Activated T-cell treated with anti-CD3 and anti-CD28 coated beads for 1 hour (primary cell): ENCODE results near the gene SLC24A3.

Experiments
- DNase-seq: peaks from one replicate; pipeline ENCODE4 v3.0.0-alpha.2; 2020; ENCODE audit warnings: low read depth

The SLC24A3 gene

DNA sequence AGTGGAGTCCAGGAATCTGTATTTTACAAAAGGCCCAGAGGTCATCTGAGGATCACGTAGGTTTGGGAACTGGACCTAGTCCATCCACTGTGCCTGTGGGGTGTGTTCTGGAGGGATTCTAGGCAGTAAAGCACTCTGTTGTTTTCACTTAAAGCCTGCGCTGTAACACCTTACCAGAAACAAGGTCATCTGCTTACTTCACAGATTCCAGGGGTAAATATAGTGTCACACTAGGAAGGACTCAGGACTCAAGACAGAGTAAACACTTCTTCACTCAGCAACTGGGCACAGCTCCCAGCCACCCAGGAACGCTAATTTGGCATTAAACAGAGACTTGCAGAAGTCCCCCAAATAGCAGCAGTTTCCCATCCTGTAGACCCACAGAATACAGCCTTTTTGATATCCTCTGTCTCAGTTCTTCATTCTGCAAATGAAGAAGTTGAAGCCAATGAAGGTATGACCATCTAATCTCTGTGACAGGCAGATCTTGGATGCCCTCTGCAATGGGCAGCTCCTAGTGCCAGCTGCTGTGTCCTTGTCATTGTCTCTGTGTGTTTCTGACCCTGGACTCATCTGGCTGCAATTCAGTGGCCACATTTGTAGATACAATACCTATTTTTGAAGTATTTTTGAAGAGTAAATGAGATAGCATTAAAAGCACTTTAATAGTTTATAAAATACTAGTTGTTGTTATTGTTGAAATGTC lies 129.1 kb downstream of the SLC24A3 start:
- no peak for DNase-seq

- DNase-seq, result no peak
These were observed 131.9 kb downstream of the SLC24A3 start for GRCh38 chr20:19344341-19344740.

- DNase-seq, result no peak
These were observed 135.6 kb downstream of the SLC24A3 start for GRCh38 chr20:19347943-19348456.

- DNase-seq, result no peak
These were observed 136.1 kb downstream of the SLC24A3 start for GRCh38 chr20:19348582-19348981.

DNA sequence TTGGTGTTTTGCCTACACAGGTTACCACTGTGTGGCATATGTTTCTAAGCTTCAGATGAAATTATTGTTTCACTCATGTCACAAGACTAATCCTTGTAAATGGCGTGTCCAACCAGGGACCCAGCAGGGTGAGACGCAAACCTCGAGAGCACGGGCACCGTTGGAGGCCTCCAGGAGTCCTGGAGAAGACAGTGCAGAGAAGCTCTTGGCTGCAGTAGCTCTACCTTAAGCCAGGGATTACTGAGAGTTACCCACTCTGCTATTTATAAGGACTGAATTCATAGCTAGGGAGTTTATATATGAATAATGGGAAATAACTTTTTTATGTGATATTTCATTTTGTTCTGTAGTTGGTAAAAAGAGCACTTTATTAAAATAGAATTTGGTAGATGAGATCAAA lies 137.4 kb downstream of the SLC24A3 start:
- no peak for DNase-seq

- no peak for DNase-seq
These were observed 139.1 kb downstream of the SLC24A3 start for GRCh38 chr20:19351542-19351941.

DNA sequence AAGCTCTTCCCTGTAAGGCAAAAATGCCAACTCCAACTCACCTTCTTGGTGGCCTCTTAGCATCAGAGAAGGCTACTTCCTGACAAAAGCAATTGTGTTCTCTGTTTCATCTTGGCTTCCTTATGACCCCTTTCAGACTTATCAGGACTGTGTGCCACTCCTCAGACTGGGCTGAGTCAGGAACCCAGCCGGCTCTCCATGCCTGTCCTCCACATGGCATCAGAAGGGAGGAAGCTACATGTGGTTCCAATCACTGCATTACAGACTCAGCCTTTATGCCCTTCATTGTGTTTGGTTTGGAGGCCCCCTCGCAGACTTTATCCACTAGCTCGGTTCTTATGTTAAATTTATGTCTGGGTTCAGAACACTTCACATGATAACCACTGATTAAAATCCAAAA lies 142.5 kb downstream of the SLC24A3 start:
- DNase-seq, result no peak

GRCh38 chr20:19361790-19362189 lies 149.3 kb downstream of the SLC24A3 start:
- DNase-seq, result no peak

DNA sequence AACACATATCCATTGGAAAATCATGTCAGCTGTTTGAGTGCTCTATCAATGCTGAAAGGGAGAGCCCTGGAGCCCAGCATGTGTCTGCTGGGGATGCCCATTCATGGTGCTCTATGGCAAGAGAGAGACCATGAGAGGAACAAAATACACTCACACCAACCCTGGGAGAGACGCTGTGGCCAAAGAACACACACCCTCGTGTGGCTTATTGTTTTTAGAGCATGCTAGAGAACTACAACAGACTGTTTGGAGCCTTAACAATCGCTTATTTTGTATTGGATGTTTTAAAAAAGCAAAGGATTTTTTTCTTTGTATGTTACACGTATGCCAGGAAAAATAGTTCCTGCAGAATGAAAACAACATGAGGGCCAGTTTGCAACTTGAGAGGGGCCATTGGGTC lies 151.0 kb downstream of the SLC24A3 start:
- DNase-seq, result no peak

DNA sequence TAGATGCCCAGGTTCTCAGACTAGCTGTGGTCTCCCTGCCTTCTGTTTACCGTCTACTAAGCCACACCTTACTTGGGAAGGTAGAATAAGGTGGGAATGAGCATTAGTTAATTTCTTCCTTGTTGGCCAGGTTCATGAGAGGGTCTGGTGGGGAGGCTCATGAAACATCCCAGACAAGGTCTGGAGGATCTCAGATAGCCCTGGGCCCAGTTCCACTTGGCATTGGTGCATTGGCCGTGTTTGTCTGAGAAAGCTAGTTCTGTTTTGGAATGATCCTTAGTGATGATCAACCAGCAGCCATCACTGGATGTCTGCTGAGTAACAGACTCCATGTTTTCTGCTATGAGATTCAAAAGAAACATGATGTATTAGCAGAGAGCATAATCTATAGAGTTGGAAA lies 155.1 kb downstream of the SLC24A3 start:
- no peak for DNase-seq

DNA sequence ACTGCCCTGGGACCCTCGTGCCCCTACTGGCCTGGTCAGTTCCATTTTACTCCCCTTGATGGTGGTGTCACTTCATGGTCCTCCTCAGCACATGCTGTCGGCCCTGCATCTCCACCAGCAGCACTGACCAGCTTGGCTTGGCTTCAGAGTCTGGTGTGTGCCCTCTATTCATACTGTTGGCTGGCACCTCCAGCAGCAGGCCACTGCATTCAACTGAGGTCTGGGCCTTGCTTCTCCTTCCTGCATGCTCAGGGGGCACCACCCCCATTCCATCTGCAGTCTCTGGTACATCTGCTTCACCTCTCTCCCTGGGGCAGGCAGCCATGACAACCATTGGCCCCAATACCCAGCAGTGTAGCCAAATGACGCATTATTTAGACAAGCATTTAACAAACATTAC lies 155.9 kb downstream of the SLC24A3 start:
- DNase-seq, result no peak

DNA sequence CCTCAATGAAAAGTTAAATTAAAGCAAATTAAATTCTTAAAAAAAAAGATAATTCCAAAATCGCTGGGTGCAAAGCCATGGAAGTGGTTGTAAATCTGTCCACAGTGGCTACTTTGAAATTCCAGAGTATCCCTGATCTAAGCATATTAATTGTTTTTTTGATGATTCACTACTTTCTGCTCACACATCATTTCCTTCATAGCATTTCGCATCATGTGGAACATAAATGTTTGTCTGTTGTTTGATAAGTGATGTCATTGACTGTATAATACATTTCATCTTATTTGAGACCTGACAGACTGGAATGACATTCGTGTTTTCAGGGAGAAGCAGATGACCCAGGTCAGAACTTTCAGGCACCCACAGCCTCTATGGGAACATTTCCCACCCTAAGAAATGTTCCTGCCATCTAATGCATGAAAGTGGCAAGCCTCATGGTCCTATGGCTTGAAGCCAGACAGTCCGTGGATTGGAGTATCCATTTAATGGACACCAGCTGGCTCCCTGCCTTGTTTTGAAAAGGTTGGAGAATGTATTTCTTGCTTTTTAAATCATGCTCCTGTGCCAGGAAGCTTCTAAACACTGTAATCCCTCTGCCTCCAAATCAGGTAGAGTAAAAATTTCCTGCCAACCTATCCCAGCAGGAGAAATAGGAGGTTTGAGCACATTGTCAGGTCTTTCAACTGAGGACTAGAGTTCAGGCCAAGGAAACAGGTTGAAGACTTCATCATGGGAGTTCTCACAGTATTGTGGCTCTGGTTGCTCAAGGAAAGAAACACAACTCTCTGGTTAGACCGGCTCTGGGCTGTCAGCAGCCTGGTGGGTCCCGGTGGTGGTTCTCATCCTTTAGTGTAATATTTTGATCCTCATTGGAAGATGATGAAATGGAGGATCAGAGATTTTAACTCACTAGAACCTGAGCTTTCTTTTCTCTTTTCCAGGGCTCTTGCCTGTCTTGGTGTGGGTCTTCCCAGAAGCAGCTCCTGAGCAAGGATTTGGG lies 157.9 kb downstream of the SLC24A3 start:
- DNase-seq, result no peak

GRCh38 chr20:19371112-19371511 lies 158.7 kb downstream of the SLC24A3 start:
- DNase-seq, result no peak

- DNase-seq, result no peak
These were observed 161.8 kb downstream of the SLC24A3 start for GRCh38 chr20:19374216-19374615.

DNA sequence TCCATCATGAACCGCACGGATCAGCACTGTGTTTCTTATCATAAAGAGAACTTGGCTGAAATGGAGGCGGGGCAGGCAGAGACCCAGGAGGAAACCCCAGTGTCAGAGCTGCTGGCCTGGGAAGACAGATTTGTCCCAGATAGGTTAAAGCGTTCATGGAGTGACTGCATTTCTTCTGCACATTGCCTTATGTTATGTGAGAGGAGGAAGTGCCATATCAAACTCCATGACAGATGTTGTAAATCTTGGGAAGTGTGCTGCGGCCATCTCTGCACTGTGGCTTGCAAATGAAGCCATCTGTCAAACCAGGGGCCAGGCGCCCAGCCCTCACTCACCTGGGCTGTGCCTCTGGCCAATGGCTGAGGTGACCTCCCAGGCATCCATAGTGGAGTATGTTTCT lies 163.0 kb downstream of the SLC24A3 start:
- DNase-seq, result no peak

GRCh38 chr20:19375801-19376200 lies 163.4 kb downstream of the SLC24A3 start:
- DNase-seq, result no peak

GRCh38 chr20:19376451-19377229 lies 164.2 kb downstream of the SLC24A3 start:
- no peak for DNase-seq

GRCh38 chr20:19378058-19378457 lies 165.6 kb downstream of the SLC24A3 start:
- DNase-seq, result no peak

GRCh38 chr20:19380211-19380610 lies 167.8 kb downstream of the SLC24A3 start:
- DNase-seq, result no peak

- DNase-seq, result no peak
These were observed 169.5 kb downstream of the SLC24A3 start for GRCh38 chr20:19381947-19382346.

DNA sequence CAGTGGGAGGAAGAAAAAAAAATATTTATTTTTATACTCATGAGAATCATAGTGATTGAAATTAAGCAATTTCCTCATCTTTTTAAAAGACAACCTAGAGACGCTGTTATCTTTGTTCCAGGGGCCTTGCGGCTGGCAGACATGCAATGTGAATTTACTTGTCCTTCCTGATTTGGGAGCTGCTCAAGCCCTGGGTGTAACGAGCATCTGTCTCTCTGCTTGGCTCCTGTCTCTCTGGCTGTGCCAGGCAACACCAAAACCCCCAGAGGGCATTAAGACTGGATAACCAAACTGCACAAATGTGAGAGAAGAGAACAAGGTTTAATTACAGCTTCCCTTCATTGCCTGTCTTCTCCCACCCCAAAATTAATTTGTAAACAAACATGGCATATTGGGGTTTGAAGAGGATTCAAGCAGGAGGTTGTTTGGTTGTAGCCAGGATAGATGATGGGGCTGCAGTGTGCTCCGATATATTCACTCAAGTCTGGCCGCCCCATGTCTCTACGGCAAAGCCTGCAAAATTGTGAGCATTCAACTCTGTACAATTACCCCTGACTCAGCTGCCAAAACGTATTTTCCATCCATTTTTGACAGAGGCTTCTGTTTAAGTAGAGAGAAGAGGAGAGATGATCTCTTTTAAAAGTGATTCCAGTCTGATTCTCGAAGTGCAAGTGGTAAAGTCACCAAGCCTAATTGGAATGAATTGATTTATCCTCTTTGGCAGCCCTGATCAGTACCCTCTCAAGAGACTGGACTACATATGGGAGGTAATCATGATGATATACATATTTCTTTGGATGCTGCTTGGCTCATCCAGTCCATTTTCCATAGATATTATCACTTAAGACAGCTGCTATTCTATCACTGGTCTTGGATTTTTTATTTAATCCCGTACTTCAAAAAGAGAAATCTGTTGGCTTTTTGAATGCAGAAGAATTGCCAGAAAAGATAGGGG lies 170.2 kb downstream of the SLC24A3 start:
- DNase-seq, result no peak
